GM18517 (cell line): Measurements from ENCODE around the gene MAIP1.

ENCODE experiments used
- ATAC-seq: cut with Tn5 transposase; IDR thresholded peaks from one replicate; pipeline ENCODE4 v1.9.1; 2021; ENCODE audit warnings: mild to moderate bottlenecking, moderate library complexity; ENCODE audit not compliant: unreplicated experiment

MAIP1 gene

GRCh38 chr2:199988151-199988550, 32.8 kb downstream of the MAIP1 start:
- no peak for ATAC-seq

DNA sequence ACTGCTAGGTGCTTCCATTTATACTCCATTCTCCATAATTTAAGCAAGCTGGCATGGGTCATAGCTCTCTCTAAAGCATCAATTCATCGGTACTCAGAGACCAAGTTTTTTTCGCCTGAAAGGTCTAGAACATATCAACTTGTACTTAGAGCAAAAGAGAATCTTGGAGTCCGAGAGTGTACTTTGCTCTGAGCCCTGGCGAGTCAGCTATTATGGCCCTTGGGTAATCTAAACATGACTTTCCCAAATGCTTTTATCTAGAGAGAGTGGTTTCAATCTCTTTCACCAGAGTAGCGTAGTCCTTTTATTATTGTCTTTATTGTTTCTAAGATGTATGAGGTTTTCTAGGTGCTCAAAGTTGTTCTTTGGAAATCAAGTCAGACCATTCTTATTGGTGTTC, 34.4 kb downstream of the MAIP1 start:
- no peak for ATAC-seq

GRCh38 chr2:199991691-199992090, 36.3 kb downstream of the MAIP1 start:
- ATAC-seq = no peak

GRCh38 chr2:199992296-199992695, 36.9 kb downstream of the MAIP1 start:
- ATAC-seq = no peak

- ATAC-seq = no peak
Measured at GRCh38 chr2:199994371-199994770, 39.0 kb downstream of the MAIP1 start.

DNA sequence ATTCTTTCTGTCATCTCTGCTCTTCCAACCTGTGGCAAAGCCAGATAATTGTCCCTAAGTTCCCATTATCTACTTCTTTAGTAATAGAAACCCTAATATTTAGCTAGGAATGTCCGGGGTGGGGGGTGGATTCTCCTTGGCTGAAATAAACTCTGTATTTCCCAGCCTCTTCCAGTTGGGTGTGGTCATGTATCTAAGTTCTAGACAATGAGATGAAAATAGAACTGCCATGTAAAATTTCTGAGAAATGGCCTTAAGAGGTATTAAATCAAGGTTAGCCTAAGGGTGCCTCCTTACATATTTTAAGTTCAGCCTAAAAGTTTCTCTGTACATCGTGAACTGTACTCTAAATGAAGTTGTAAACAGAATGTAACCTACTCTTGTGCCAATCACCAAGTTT, 39.5 kb downstream of the MAIP1 start:
- ATAC-seq = no peak

DNA sequence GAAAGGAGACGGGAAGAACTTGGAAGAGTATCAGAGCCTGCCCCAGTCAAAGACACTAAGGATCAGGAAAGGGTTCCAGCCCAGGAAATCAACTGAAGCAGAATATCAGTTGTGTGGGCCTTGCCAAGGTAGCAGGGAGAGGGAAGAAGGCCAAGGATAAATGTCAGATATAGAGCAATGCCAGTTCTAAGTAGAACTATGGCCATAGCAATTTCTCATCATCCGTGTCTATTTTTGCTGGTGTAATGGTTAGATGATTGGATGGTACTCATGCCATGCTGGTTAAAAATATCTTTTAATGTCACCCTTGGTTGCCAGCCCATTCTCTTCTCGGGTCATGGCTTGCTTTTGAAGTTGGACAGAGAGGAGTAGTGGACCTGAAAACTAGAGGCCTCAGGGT, 41.9 kb downstream of the MAIP1 start:
- ATAC-seq = no peak

DNA sequence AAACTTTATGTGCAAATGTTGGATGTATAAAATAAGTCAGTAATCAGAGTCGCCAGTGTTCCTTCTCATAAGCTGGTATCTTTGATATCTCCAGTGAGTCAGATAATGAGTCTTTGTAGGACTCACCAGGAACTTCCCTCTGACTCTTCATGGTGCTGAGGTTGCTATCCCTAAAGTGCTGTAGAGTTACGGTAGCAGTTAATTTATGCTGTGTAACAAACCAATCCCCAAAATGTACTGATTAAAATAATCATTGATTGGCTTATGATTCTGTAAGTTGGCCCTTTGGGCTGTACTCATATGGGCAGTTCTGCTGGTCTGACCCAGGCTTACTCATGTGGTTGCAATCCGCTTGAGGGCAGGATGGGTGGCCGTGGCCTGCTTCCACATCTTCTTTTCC, 43.8 kb downstream of the MAIP1 start:
- no peak for ATAC-seq

GRCh38 chr2:200000444-200001163, 45.2 kb downstream of the MAIP1 start:
- ATAC-seq = no peak

DNA sequence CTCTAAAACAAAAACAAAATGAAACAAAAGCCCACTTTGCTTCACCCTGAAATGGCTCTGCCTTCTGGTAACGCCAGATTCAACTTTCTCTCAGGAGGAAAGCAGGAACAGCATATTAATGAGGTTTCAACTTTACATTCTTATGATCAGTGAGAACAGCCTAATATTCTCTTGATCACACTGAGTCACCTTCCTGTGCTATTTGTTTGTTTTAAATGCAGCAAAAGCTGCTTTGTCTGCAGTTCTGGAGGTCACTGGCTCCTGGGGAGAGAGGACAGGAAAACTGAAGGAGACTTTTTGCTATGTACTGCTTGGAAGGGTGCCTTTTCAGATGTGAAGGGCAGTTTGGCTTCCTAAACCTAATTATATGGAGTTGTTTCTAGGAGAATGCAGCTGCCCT, 48.1 kb downstream of the MAIP1 start:
- no peak for ATAC-seq

DNA sequence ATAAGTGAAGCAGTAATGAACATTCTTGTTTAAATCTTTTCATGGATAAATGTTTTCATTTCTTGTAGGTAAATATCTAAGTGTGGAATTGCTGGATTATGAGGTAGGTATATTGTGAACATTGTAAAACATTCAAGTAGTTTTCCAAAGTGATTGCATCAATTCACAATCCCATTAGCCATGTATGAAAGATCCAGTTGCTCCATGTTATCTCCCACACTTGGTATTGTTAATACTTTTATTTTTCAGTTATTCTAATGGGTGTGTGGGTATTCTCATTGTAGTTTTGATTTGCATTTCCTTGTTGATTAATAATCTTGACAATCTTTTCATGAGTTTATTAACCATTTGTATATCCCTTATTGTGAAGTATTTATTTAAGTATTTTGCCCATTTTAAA, 50.3 kb downstream of the MAIP1 start:
- no peak for ATAC-seq

DNA sequence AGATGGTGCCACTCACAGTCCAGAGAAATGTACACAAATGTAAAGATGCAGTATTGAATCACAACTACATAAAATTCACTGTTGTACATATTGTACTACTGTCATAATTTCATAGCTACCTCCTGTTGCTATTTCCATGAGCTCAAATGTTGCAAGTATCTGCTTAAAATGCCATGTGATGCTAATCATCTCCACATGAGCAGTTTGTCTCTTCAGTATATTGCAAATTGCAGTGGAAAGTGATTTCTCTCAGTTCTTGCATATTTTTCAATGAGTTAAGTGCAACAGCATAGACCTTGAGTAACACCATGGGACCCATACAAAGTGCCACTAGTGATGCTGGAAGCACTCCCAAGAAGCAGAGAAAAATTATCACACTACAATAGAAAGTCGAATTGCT, 51.9 kb downstream of the MAIP1 start:
- ATAC-seq = no peak

- no peak for ATAC-seq
Measured at GRCh38 chr2:200012401-200012800, 57.0 kb downstream of the MAIP1 start.
